GOT3 (cell line): ENCODE measurements around the gene GRM8.

Experiments used
- DNase-seq: peaks from one replicate; lab custom pipeline; 2025; ENCODE audit warnings: mixed read lengths; lab: John Stamatoyannopoulos, UW

Gene GRM8

GRCh38 chr7:127146746-127147536 is 105.8 kb downstream of the GRM8 start:
- DNase-seq, result no peak

GRCh38 chr7:127137146-127137545 is 115.6 kb downstream of the GRM8 start:
- DNase-seq, result no peak

DNA sequence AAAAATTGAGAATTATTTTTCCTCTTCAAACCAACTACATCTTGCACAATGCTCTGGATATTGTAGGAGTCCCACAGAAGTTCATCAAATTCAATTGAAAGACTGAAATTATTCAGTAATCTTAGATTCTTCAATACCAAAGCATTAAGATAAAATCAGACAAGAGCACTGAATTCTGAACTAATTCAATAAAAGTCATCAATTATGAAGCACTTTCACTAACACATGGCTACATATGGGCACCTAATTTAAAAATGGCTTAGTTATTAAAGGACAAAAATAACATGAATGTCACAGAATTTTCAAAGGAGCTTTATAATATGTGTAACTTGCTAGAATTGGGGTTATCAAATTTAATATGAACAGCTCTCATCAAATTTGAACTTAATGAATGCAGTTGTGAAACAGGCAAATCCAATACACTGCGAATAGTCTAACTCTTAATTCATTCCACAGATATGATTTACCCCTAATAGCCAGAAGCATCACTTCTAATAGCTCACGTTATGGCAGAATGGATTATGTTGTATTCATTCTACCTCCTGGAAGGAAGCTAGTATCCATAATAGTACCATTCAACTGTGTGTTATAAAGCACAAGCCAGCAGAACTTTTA is 116.8 kb downstream of the GRM8 start:
- no peak for DNase-seq

- DNase-seq, result no peak
Observed at GRCh38 chr7:127123220-127123619, 129.5 kb downstream of the GRM8 start.

- no peak for DNase-seq
Observed at GRCh38 chr7:127119517-127119916, 133.2 kb downstream of the GRM8 start.

- DNase-seq, result no peak
Observed at GRCh38 chr7:127114742-127115265, 137.9 kb downstream of the GRM8 start.

- DNase-seq, result no peak
Observed at GRCh38 chr7:127107601-127108007, 145.1 kb downstream of the GRM8 start.

GRCh38 chr7:127093340-127093739 is 159.4 kb downstream of the GRM8 start:
- DNase-seq, result no peak

GRCh38 chr7:127091620-127092019 is 161.1 kb downstream of the GRM8 start:
- DNase-seq, result no peak

DNA sequence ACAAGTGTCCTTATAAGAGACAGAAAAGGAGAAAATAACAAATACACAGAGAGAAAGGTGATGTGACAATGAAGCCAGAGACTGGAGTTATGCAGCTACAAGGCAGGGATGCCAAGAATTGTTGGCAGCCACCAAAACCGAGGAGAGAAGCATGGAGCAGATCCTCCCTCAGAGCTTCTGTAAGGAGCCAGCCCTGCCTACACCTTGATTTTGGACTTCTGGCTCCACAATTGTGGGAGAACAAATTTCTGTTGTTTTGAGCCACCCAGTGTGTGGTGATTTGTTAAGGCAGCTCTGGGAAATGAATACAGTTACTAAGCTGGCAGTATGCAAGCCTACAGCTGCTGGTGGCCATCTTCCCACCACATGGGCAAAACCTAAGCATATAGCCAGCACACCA is 163.6 kb downstream of the GRM8 start:
- no peak for DNase-seq

DNA sequence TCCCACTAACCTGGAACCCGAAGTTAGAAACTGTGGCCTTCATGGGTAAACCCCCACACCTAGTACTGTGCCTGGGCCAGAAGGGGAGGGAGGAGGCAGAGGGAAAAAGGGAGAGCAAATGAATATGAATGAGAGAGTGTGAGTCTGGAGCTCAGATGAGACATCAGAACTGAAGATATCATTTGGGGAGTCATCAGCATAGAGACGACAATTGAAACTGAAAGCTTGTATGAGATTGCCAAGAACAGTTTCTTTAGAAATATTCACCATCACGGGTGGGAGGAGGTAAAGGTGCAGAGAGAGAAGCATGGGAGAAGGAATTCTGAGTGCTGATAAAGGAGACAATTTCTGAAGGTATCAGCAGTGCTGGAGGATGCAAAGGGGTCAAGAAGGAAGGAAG is 171.2 kb downstream of the GRM8 start:
- DNase-seq, result no peak

DNA sequence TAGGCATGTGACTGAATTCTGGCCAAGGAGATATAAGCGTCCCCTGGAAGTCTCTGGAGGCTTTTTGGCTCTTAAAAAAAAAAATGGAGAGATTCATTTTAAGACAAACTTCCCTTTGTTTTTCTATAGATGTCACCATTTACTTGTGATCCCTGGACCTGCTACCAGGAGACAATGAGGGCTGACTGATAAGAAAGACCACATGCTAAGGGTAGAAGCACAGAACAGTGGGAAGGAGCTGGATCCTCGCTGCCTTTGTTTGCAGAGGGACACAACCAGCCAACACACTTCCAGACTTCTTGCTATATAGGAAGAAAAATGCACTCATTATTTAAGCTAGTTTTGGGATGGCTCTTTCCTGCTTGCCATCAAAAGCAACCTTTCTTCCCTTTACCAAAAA is 172.2 kb downstream of the GRM8 start:
- no peak for DNase-seq

DNA sequence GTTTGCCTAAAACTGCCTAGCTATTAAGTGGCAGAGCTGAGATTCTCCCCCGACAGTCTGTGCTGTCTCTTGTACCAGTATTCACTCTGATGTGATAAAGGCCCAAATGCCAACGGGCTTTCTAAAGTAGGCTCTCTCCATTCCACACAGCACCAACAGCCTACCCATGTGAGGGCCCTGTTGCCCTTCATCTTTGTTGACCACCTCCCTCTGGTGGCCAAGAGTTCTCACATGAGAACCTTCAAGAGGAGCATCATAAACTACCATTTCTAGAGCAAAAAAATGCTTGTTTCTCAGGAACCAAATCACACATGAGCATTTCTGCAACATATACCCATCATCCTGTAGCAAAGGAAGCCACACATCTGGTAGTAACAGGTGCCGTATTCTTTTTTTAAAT is 185.8 kb downstream of the GRM8 start:
- no peak for DNase-seq

GRCh38 chr7:127059475-127059874 is 193.3 kb downstream of the GRM8 start:
- no peak for DNase-seq

- DNase-seq, result no peak
Observed at GRCh38 chr7:127057918-127058317, 194.8 kb downstream of the GRM8 start.

DNA sequence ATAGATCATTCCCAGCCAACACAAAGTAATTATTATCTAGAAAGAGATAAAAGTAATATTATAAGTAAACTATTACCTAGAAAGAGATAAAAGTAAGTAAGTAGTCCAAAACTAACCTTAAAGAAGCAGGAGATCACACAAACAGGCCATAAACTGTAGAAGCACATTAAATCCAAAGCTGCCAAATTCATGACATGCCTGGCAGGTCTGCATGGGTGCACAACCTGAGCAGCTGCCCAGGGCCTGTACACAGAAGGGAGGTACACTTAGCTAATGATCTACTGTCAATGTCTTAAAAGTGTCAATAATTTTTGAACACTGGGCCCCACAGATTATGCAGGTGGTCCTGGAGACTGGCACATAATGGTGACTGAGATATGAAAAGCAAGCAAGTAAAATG is 196.5 kb downstream of the GRM8 start:
- DNase-seq, result no peak

- no peak for DNase-seq
Observed at GRCh38 chr7:127047521-127047920, 205.2 kb downstream of the GRM8 start.

GRCh38 chr7:127041689-127042452 is 210.9 kb downstream of the GRM8 start:
- no peak for DNase-seq

GRCh38 chr7:127040042-127040441 is 212.7 kb downstream of the GRM8 start:
- no peak for DNase-seq

GRCh38 chr7:127039541-127039940 is 213.2 kb downstream of the GRM8 start:
- no peak for DNase-seq

DNA sequence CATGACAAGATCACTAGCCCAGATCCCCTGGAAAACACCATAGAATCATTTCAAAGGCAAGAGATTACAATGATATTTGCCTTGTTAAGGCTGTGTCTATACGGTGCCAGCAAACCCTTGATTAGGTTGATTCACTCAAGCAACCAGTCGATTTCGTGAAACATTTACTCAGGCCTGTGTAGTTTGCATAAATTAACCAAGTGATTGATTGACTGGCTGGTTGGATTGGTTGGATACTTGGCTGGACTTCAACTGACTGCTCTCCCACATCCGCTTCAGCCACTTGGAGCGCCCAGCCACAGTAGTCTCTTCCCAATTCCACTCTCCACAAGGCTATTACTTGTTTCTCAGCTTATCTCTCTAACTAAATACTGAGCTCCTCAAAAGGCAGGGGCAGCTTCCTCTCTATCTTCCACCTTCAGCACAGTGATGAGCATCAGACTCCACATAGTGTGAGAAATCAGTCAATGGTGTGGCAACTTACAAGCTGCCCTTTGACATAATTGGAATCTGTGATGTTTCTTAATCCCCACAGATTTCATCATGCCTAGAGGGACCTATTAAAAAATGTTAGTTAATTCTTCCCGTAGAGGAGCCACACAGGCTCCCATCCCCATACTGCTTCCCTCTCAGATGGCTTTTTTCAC is 217.4 kb downstream of the GRM8 start:
- DNase-seq, result no peak

- no peak for DNase-seq
Observed at GRCh38 chr7:127034186-127034806, 218.4 kb downstream of the GRM8 start.
